ENCODE data around the gene DYNC2LI1. TPM values are rescaled to one million over a fixed set of nuclear protein-coding genes. Genes with fewer than 3 reads are reported as not detected.

Gene DYNC2LI1
- total and polyA plus RNA-seq, 2 donors from 2014 or later: 41.5 to 54.4 TPM

DNA sequence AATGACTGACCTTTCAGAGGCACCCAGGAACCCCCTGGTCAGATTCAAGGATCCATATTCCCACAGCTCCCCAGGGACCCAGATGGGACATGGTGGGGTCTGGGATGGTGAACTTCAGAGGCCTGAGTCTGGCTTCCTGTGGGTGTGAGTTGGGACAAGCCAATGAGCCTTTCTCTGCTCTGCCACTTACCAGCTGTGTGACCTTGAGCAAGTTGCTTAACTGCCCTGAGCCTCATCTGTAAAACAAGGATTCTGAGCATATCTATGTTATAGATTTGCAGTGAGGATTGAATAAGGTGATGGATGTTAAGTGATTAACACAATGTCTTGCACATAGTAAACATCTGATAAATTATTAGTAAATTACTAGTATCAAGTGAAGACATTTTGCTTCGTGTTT lies 71.3 kb downstream of the DYNC2LI1 start:
- Histone ChIP-seq H3K36me3 (ENCODE audit: control insufficient read depth in 2 of 3, insufficient read depth in 3 of 3, low read length in 3 of 3) (no peaks in the 10 kb centered on the region), H3K9me3 (ENCODE audit: control insufficient read depth in 2 of 3, insufficient read depth in 1 of 3, low read length in 3 of 3) (no peaks in the 10 kb centered on the region), H3K4me1 (ENCODE audit: control insufficient read depth in 2 of 3, insufficient read depth in 2 of 3, low read depth in 1 of 3, low read length in 3 of 3) (no peaks in the 10 kb centered on the region), H3K27ac (ENCODE audit: low read depth in 2 of 2, low read length in 2 of 2) (no peak overlapping the region), H3K27me3 (ENCODE audit: control insufficient read depth, insufficient read depth, low read length) (no peaks in the 10 kb centered on the region), H3K4me3 (ENCODE audit: low read length in 3 of 3) (no peak overlapping the region), H3K9ac (ENCODE audit: low read length in 3 of 3) (no peak overlapping the region)
- DNase-seq (no peak), FAIRE-seq (no peak)
- intact Hi-C loops (cut with DNase I): no loop called here
- no peak for TF ChIP-seq CTCF (IDR thresholded peaks at IDR 0.05; ENCODE audit: borderline replicate concordance, extremely low read depth, insufficient read depth)

GRCh38 chr2:43846140-43846793 lies 72.4 kb downstream of the DYNC2LI1 start:
- intact Hi-C loops (cut with DNase I): no loop called here
- no peak for FAIRE-seq
- Histone ChIP-seq H3K27me3 (ENCODE audit: control insufficient read depth, insufficient read depth, low read length) (no peaks in the 10 kb centered on the region), H3K9me3 (ENCODE audit: control insufficient read depth in 2 of 3, insufficient read depth in 1 of 3, low read length in 3 of 3) (no peaks in the 10 kb centered on the region), H3K4me1 (ENCODE audit: control insufficient read depth in 2 of 3, insufficient read depth in 2 of 3, low read depth in 1 of 3, low read length in 3 of 3) (no peaks in the 10 kb centered on the region), H3K9ac (ENCODE audit: low read length in 3 of 3) (no peak overlapping the region), H3K36me3 (ENCODE audit: control insufficient read depth in 2 of 3, insufficient read depth in 3 of 3, low read length in 3 of 3) (no peaks in the 10 kb centered on the region), H3K4me3 (ENCODE audit: low read length in 3 of 3) (no peak overlapping the region), H3K27ac (ENCODE audit: low read depth in 2 of 2, low read length in 2 of 2) (no peak overlapping the region)
- DNase-seq: no peak
- TF ChIP-seq CTCF (IDR thresholded peaks at IDR 0.05; ENCODE audit: borderline replicate concordance, extremely low read depth, insufficient read depth): no peak

DNA sequence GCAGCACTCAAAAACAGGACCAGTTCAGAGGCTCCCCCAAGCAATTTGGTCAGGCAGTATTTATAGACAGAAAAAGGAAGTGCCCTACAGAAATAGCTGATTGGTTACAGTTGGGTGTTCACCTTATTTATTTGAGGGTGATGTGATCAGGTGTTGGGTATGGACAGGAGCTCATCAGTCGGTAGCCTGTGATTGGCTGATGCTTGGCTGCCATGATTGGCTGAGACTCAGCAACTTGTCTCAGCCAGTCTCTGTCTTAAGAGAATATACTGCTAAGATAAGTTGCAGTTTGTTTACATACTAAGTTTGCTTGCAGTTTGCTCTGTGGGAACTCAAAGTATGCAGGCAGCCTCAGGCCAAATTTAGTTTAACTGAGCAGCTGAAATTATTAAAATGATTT lies 74.4 kb downstream of the DYNC2LI1 start:
- H3K9ac ChIP-seq (ENCODE audit: low read length in 3 of 3): no peak overlapping the region
- no peak overlapping the region for H3K27ac ChIP-seq (ENCODE audit: low read depth in 2 of 2, low read length in 2 of 2)
- no peaks in the 10 kb centered on the region for H3K9me3 ChIP-seq (ENCODE audit: control insufficient read depth in 2 of 3, insufficient read depth in 1 of 3, low read length in 3 of 3)
- H3K27me3 ChIP-seq (ENCODE audit: control insufficient read depth, insufficient read depth, low read length): no peaks in the 10 kb centered on the region
- H3K36me3 ChIP-seq (ENCODE audit: control insufficient read depth in 2 of 3, insufficient read depth in 3 of 3, low read length in 3 of 3): no peaks in the 10 kb centered on the region
- no peaks in the 10 kb centered on the region for H3K4me1 ChIP-seq (ENCODE audit: control insufficient read depth in 2 of 3, insufficient read depth in 2 of 3, low read depth in 1 of 3, low read length in 3 of 3)
- DNase-seq: peak in 2 of 5 donors; percentile 3 to 34
- TF ChIP-seq CTCF (IDR thresholded peaks at IDR 0.05; ENCODE audit: borderline replicate concordance, extremely low read depth, insufficient read depth): no peak
- intact Hi-C loops (cut with DNase I): no loop called here
- H3K4me3 ChIP-seq (ENCODE audit: low read length in 3 of 3): no peak overlapping the region
- FAIRE-seq: no peak

All from kidney (tissue), 14 donors.